ENCODE data around the gene ZNF766. TPM values are rescaled to one million over a fixed set of nuclear protein-coding genes. Genes with fewer than 3 reads are reported as not detected.

ZNF766 gene
- total RNA-seq, 1 donor from 2014 or later: 25.3 TPM

Other genes starting within 250 kb of the ZNF766 start
- gene ZNF614, start 241.2 kb upstream of the ZNF766 start, total RNA-seq (ENCODE audit: insufficient read depth, low replicate concordance): 12.0 TPM
- gene ZNF432, start 220.7 kb upstream of the ZNF766 start, total RNA-seq (ENCODE audit: insufficient read depth, low replicate concordance): 15.6 TPM
- gene ZNF841, start 173.8 kb upstream of the ZNF766 start, total RNA-seq (ENCODE audit: insufficient read depth, low replicate concordance): 58.5 TPM
- 19.7 TPM for gene ZNF616, start 129.6 kb upstream of the ZNF766 start, total RNA-seq (ENCODE audit: insufficient read depth, low replicate concordance)
- 11.6 TPM for gene ZNF836, start 98.0 kb upstream of the ZNF766 start, total RNA-seq (ENCODE audit: insufficient read depth, low replicate concordance)
- 39.5 TPM for gene PPP2R1A, start 79.5 kb upstream of the ZNF766 start, total RNA-seq (ENCODE audit: insufficient read depth, low replicate concordance)
- gene ZNF480, start 27.6 kb downstream of the ZNF766 start, total RNA-seq (ENCODE audit: insufficient read depth, low replicate concordance): 12.3 TPM
- 9.9 TPM for gene ZNF610, start 66.7 kb downstream of the ZNF766 start, total RNA-seq (ENCODE audit: insufficient read depth, low replicate concordance)
- 52.2 TPM for gene ZNF880, start 100.3 kb downstream of the ZNF766 start, total RNA-seq (ENCODE audit: insufficient read depth, low replicate concordance)
- 36.4 TPM for gene ZNF528, start 128.3 kb downstream of the ZNF766 start, total RNA-seq (ENCODE audit: insufficient read depth, low replicate concordance)
- gene ZNF534, start 159.6 kb downstream of the ZNF766 start, total RNA-seq (ENCODE audit: insufficient read depth, low replicate concordance): 6.5 TPM
- 9.4 TPM for gene ZNF578, start 184.0 kb downstream of the ZNF766 start, total RNA-seq (ENCODE audit: insufficient read depth, low replicate concordance)